Measurements from ENCODE around the gene KCTD17.

DNA sequence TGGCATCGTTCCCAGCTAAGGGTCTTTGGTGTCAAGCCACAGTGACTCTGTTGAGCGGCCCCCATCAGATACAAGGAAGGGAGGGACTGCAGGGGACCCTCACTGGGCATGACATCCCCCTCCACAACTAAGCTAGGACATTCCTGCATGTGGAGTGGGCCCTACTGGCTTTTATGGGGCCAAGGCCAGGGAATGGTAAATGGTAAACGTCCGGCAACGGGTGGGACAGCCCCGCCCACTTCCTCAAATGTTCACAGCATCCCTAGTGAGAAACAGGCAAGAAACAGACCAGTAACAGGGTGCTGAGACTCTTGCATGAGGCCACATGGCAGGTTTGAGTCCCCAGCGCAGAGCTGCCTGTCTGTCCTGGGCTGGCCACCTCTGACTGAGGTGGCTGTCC lies 53.6 kb downstream of the KCTD17 start:
- TF ChIP-seq, protein P1, sequence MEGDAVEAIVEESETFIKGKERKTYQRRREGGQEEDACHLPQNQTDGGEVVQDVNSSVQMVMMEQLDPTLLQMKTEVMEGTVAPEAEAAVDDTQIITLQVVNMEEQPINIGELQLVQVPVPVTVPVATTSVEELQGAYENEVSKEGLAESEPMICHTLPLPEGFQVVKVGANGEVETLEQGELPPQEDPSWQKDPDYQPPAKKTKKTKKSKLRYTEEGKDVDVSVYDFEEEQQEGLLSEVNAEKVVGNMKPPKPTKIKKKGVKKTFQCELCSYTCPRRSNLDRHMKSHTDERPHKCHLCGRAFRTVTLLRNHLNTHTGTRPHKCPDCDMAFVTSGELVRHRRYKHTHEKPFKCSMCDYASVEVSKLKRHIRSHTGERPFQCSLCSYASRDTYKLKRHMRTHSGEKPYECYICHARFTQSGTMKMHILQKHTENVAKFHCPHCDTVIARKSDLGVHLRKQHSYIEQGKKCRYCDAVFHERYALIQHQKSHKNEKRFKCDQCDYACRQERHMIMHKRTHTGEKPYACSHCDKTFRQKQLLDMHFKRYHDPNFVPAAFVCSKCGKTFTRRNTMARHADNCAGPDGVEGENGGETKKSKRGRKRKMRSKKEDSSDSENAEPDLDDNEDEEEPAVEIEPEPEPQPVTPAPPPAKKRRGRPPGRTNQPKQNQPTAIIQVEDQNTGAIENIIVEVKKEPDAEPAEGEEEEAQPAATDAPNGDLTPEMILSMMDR (IDR thresholded peaks at IDR 0.05), result no peak
- TF ChIP-seq POLR2AphosphoS5 (IDR thresholded peaks at IDR 0.05; ENCODE audit: low read depth, low read length), result no peak
- TF ChIP-seq, protein P2, sequence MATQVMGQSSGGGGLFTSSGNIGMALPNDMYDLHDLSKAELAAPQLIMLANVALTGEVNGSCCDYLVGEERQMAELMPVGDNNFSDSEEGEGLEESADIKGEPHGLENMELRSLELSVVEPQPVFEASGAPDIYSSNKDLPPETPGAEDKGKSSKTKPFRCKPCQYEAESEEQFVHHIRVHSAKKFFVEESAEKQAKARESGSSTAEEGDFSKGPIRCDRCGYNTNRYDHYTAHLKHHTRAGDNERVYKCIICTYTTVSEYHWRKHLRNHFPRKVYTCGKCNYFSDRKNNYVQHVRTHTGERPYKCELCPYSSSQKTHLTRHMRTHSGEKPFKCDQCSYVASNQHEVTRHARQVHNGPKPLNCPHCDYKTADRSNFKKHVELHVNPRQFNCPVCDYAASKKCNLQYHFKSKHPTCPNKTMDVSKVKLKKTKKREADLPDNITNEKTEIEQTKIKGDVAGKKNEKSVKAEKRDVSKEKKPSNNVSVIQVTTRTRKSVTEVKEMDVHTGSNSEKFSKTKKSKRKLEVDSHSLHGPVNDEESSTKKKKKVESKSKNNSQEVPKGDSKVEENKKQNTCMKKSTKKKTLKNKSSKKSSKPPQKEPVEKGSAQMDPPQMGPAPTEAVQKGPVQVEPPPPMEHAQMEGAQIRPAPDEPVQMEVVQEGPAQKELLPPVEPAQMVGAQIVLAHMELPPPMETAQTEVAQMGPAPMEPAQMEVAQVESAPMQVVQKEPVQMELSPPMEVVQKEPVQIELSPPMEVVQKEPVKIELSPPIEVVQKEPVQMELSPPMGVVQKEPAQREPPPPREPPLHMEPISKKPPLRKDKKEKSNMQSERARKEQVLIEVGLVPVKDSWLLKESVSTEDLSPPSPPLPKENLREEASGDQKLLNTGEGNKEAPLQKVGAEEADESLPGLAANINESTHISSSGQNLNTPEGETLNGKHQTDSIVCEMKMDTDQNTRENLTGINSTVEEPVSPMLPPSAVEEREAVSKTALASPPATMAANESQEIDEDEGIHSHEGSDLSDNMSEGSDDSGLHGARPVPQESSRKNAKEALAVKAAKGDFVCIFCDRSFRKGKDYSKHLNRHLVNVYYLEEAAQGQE (IDR thresholded peaks at IDR 0.05; ENCODE audit: insufficient read depth in 1 of 2, low read depth in 2 of 2, low read length in 1 of 2), result no peak

Measured in Panc1 (cell line).